ELF-1 (cell line): ENCODE results near the gene PLA2G3.

Experiments
- DNase-seq: peaks from one replicate; pipeline ENCODE4 v3.0.0-alpha.2; 2016; ENCODE audit warnings: low read depth, low spot score

Gene PLA2G3

DNA sequence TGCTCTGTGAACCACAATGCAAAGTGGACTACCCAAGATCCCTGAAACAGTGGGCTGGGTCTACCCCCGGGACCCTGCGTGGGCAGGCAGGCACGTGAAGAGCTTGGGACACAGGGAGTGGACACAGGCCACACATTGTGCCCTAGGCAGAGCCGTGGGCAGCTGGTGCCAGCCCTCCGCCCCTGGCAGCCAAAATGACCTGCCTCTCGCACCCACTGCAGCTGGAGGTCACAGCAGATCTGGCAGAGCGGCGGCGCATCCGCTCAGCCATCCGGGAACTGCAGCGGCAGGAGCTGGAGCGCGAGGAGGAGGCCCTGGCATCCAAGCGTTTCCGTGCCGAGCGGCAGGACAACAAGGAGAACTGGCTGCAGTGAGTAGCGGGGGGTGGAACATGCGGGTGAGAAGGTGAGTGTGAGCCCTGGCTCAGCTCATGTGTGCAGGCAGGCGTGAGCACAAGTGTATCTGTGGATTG lies 52.5 kb downstream of the PLA2G3 start:
- no peak for DNase-seq

DNA sequence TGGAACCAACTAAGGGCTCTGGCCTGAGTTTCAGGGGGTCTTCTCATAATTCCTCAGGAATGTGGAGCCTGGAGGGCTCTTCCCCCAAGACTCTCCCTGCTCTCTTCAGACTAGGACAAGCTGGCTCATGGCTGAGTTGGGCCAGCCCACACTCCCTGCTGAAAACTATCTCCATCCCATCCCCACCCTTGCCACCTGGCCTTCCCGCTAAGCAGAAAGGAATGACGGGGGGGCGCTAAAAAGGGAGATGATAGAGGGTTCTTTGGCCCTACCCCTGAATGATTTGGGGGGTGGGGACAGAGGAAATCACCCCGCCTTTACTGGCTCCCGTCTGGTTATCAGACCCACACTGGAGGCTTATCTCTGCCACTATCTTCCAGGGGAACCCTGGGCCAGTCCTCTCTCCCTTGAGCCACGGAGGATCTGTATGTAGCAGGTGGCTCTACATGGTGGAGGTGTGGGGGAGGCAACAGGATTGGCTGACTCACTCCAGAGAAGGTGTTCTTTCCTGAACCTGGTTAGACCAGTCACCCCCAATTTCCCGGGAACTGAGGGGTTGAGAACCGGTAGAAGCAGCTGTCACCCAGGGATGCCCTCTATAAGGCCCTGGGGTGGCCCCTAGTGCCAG lies 53.5 kb downstream of the PLA2G3 start:
- no peak for DNase-seq

DNA sequence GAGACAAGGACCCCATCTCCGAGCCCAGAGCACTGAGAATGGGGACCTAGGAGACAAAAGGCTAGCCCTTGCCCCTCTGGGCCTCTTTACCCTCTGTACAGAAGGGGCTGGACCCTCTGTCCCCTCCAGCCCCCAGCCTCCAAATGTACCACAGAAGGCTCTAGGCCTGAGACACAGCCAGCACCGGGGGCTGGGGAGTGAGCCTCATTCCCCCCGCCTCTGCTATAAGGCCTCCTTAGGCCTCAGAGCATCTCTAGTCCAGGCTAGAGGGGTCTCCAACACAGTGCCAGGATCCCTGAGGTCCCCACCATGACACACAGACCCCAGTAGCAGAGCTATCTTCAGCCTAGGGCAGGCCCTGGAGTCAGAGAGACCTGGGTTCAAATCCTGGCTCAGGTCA lies 54.4 kb downstream of the PLA2G3 start:
- no peak for DNase-seq

DNA sequence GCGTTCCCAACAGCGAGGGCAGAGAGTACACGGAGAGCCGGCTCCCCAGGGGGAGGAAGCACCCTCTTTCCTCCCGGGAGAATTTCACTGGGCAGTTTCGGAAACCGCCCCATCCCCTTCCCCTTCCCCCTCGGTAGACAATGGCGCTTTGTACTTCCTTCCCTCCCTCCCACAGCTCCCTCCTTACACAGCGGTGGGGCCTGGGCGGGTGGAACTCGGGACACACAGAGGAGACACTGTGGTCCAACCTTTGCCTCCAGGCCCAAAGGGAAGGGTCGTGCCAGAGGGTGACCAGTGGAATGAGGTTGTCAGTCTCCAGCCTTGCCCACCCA lies 54.8 kb downstream of the PLA2G3 start:
- DNase-seq = no peak

DNA sequence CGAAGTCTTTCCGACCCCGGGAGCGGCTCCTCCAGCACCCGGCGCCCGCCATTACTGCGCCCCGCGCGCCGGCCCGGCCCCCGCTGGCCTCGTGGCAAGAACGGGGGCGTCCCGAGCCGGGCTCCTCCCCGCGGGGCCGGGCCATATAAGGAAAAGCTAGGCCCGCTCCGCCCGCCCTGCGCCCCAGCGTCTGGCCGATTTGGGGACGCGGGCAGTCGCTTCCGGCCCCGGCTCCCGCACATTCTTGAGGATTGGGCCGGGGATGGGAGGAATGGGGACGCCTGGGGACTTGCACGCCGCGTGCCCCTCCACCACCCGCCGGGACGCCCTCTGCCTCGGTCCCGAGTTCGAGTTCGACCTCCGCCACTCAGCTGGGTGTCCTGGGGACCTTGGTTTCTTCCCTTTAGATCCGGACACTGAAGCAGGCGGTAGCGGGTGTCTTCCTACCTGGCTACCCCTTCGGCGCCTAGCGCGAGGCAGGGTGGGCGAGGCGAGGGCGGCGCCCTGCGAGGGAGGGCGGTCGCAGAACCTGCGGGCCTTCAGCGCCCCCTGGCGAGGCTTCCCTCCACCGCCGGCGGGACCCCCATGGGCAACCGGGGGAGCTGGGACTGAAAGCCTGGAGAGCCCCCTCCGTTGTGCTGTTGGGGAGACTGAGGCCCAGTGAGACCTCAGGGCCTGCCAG lies 55.4 kb downstream of the PLA2G3 start:
- DNase-seq = peak; percentile 89
